DOHH2 (cell line): ENCODE data around the gene KCNN4.

Experiments used
- EZH2phosphoT487 ChIP-seq: fragments of 200-600 bp; sonication (generic); IDR thresholded peaks from 2 replicates; pipeline ENCODE4 v1.6.1; 2017; ENCODE audit warnings: borderline replicate concordance, mild to moderate bottlenecking, antibody characterized with exemption, low read length, moderate library complexity, mixed read lengths
- TF ChIP-seq, protein P1 (sequence below): fragments of 200-600 bp; sonication (generic); IDR thresholded peaks from one replicate; pipeline ENCODE4 v1.5.1; 2014; ENCODE audit warnings: antibody characterized with exemption, mild to moderate bottlenecking, low read depth, low read length; ENCODE audit not compliant: poor library complexity, severe bottlenecking

DNA sequence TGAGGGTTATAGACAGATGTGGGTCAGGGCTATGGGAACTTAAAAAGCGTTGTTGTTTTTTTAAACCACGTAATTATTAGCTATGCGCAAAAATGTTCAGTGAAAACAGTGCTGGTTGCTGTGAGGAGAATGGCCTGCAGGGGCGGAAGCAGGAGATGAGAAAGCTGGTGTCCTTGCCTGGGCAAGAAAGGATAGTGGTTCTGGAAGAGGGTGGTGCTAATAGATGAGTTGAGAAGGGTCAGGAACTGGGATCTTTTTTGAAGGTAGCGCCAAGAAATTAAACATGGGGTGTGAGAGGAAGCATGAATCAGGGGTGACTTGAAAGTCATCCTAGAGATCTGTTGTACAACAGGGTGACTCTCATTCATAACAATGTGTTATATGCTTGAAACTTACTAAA is 21.3 kb downstream of the KCNN4 start:
- TF ChIP-seq, protein P1, sequence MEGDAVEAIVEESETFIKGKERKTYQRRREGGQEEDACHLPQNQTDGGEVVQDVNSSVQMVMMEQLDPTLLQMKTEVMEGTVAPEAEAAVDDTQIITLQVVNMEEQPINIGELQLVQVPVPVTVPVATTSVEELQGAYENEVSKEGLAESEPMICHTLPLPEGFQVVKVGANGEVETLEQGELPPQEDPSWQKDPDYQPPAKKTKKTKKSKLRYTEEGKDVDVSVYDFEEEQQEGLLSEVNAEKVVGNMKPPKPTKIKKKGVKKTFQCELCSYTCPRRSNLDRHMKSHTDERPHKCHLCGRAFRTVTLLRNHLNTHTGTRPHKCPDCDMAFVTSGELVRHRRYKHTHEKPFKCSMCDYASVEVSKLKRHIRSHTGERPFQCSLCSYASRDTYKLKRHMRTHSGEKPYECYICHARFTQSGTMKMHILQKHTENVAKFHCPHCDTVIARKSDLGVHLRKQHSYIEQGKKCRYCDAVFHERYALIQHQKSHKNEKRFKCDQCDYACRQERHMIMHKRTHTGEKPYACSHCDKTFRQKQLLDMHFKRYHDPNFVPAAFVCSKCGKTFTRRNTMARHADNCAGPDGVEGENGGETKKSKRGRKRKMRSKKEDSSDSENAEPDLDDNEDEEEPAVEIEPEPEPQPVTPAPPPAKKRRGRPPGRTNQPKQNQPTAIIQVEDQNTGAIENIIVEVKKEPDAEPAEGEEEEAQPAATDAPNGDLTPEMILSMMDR: peak; percentile 64
- no peak for TF ChIP-seq EZH2phosphoT487
